K562 (cell line): ENCODE data around the gene ZMIZ1. TPM values are rescaled to one million over a fixed set of nuclear protein-coding genes. Genes with fewer than 3 reads are reported as not detected.

Source experiments
- ATAC-seq: fragments of 200-7000 bp; cut with Tn5 transposase; 3 replicates; pipeline ENCODE4 v1.9.1; 2020; ENCODE audit warnings: moderate library complexity
- BruUV-seq: library from RNA; stranded (reverse); fragments of 400-500 nt; replicated peaks from 2 replicates; lab custom pipeline; 2021; lab: Mats Ljungman, UMichigan
- CTCF ChIA-PET: fragments of 300-600 bp; formaldehyde crosslinking; extraction: SDS; loops from one replicate; lab custom pipeline; 2021; ENCODE audit warnings: low intra/inter-chr PET ratio; lab: Yijun Ruan, JAX
- POLR2A ChIA-PET: fragments of 300-600, 350-650 bp; sonication (Branson Sonifier 250); formaldehyde crosslinking; extraction: SDS; loops from one replicate; lab custom pipeline; 2021; ENCODE audit warnings: antibody characterized with exemption, inconsistent platforms; lab: Yijun Ruan, JAX
- DNase-seq, 4 experiments: peaks; one replicate each; pipeline versions ENCODE4 v3.0.0 to v3.0.0-alpha.2; 2011 to 2018; ENCODE audit warnings: low spot score in 3 of 4, mixed read lengths in 3 of 4; ENCODE audit errors: extremely low read depth in 1 of 4
- FAIRE-seq: peaks from 2 replicates; lab custom pipeline; 2011; peaks lifted over from hg19 to GRCh38; lab: Jason Lieb, UNC
- H2AFZ ChIP-seq: 2 replicates; pipeline ENCODE4 v1.6.0; 2011; ENCODE audit warnings: low read depth, low read length, control low read depth, inconsistent platforms
- H3K27ac ChIP-seq: fragments of 200-600 bp; 3 replicates; pipeline ENCODE4 v1.8.0; 2011; ENCODE audit warnings: low read depth, mild to moderate bottlenecking, control low read depth, inconsistent platforms, low read length, moderate library complexity, mixed read lengths; ENCODE audit errors: extremely low read depth
- H3K27me3 ChIP-seq, 2 experiments: fragments of 300-600 bp in 1 of 2; 2 replicates in 1 of 2; 3 replicates in 1 of 2; pipeline versions ENCODE4 v1.6.0 to v1.8.0; 2011; ENCODE audit warnings: inconsistent platforms in 2 of 2, low read length in 2 of 2, mild to moderate bottlenecking in 1 of 2, mixed read lengths in 1 of 2, moderate library complexity in 1 of 2; ENCODE audit not compliant: control insufficient read depth in 2 of 2, insufficient read depth in 2 of 2
- H3K36me3 ChIP-seq: fragments of 300-600 bp; 3 replicates; pipeline ENCODE4 v1.8.0; 2011; ENCODE audit warnings: mild to moderate bottlenecking, low read length, inconsistent platforms; ENCODE audit not compliant: control insufficient read depth, insufficient read depth
- H3K4me1 ChIP-seq, 2 experiments: fragments of 200-600 bp in 1 of 2; replicated peaks in 1 of 2; 2 replicates in 1 of 2; 3 replicates in 1 of 2; pipeline versions ENCODE4 v1.5.1 to v1.8.0; 2011; ENCODE audit warnings: inconsistent platforms in 2 of 2, low read length in 2 of 2, mild to moderate bottlenecking in 1 of 2, mixed read lengths in 1 of 2, moderate library complexity in 1 of 2; ENCODE audit not compliant: control insufficient read depth in 2 of 2, insufficient read depth in 2 of 2
- H3K4me2 ChIP-seq: 2 replicates; pipeline ENCODE4 v1.6.1; 2011; ENCODE audit warnings: low read length, control low read depth, inconsistent platforms, mixed read lengths; ENCODE audit not compliant: insufficient read depth
- H3K4me3 ChIP-seq: fragments of 200-600 bp; sonication (generic), shearing (Covaris generic); 2 replicates; pipeline ENCODE4 v1.5.1; 2016; ENCODE audit warnings: control low read depth, inconsistent platforms
- H3K79me2 ChIP-seq: fragments of 200-600 bp; 3 replicates; pipeline ENCODE4 v1.8.0; 2011; ENCODE audit warnings: low read length, inconsistent platforms; ENCODE audit not compliant: control insufficient read depth, insufficient read depth
- H3K9ac ChIP-seq, 2 experiments: 2 replicates each; pipeline versions ENCODE4 v1.6.0 to v1.6.1; 2011; ENCODE audit warnings: low read depth in 2 of 2, low read length in 2 of 2, control low read depth in 1 of 2, inconsistent platforms in 1 of 2, mild to moderate bottlenecking in 1 of 2, mixed read lengths in 1 of 2; ENCODE audit not compliant: insufficient read depth in 1 of 2
- H3K9me1 ChIP-seq: one replicate; pipeline ENCODE4 v1.6.0; 2011; ENCODE audit warnings: inconsistent platforms, mild to moderate bottlenecking, low read length, moderate library complexity; ENCODE audit not compliant: control insufficient read depth, insufficient read depth
- H3K9me3 ChIP-seq: replicated peaks from 2 replicates; pipeline ENCODE4 v1.5.1; 2011; ENCODE audit warnings: low read depth, low read length, inconsistent platforms; ENCODE audit not compliant: control insufficient read depth, insufficient read depth
- H4K20me1 ChIP-seq: replicated peaks from 2 replicates; pipeline ENCODE4 v1.6.1; 2011; ENCODE audit warnings: low read length, inconsistent platforms, mixed read lengths; ENCODE audit not compliant: control insufficient read depth, insufficient read depth
- E2F3 ChIP-seq: fragments of 250-450 bp; sonication (Bioruptor Pico); IDR thresholded peaks from 2 replicates; pipeline ENCODE4 v1.4.0; 2020; ENCODE audit warnings: mild to moderate bottlenecking
- MXI1 ChIP-seq: IDR thresholded peaks from 2 replicates; pipeline ENCODE4 v1.6.1; 2011; ENCODE audit warnings: low read depth, mild to moderate bottlenecking, improper control_type of control experiment, low read length
- NR3C1 ChIP-seq: sonication (generic); formaldehyde crosslinking; IDR thresholded peaks from 2 replicates; pipeline ENCODE4 v1.8.1; 2022; ENCODE audit warnings: missing genetic modification reagents
- PHF21A ChIP-seq: fragments of 450-650 bp; IDR thresholded peaks from 2 replicates; pipeline ENCODE4 v1.6.1; 2017; ENCODE audit warnings: low read depth, borderline replicate concordance
- RAD51 ChIP-seq: fragments of 450-650 bp; IDR thresholded peaks from 2 replicates; pipeline ENCODE4 v1.7.1; 2016; ENCODE audit warnings: low read depth, mild to moderate bottlenecking, borderline replicate concordance
- RBM17 ChIP-seq: fragments of 200-400 bp; formaldehyde crosslinking; IDR thresholded peaks from 2 replicates; pipeline ENCODE4 v1.6.1; 2017; ENCODE audit warnings: low read depth, mild to moderate bottlenecking, low read length, borderline replicate concordance
- RHOXF2B ChIP-seq: fragments of 250-450 bp; sonication (Bioruptor Pico); conservative IDR thresholded peaks from 2 replicates; pipeline ENCODE4 v1.5.1; 2021
- TEAD4 ChIP-seq, 2 experiments: sonication (generic) in 1 of 2; formaldehyde crosslinking in 1 of 2; IDR thresholded peaks; 2 replicates each; pipeline versions ENCODE4 v1.6.1 to v1.8.0; 2012 to 2022; ENCODE audit warnings: borderline replicate concordance in 1 of 2, inconsistent platforms in 1 of 2, low read length in 1 of 2, mild to moderate bottlenecking in 1 of 2, missing genetic modification reagents in 1 of 2
- TFAM ChIP-seq: fragments of 250-450 bp; sonication (Bioruptor Pico); conservative IDR thresholded peaks from 2 replicates; pipeline ENCODE4 v1.5.0; 2021; ENCODE audit warnings: mild to moderate bottlenecking, moderate library complexity
- TRIM28 ChIP-seq: fragments of 450-650 bp; IDR thresholded peaks from 2 replicates; pipeline ENCODE4 v1.6.1; 2017
- ZNF324 ChIP-seq: fragments of 250-450 bp; sonication (Bioruptor Pico); IDR thresholded peaks from 2 replicates; pipeline ENCODE4 v1.4.0; 2020; ENCODE audit warnings: mild to moderate bottlenecking
- WGBS: fragments of 100-300 bp; shearing (Covaris generic); methylation state at CpG from one replicate; pipeline ENCODE4 v1.1.6; 2016; ENCODE audit warnings: low coverage, mixed read lengths; ENCODE audit not compliant: insufficient coverage; ENCODE audit errors: missing lambda C conversion rate; 5-methylcytosine and 5-hydroxymethylcytosine counted together
- in situ Hi-C: fragments of 300-500 bp; cut with MboI; formaldehyde crosslinking; loops from 4 replicates; pipeline ENCODE4 v1.15.0; 2018; ENCODE audit warnings: inconsistent platforms, mixed read lengths
- intact Hi-C: fragments of 100-400 bp; cut with micrococcal nuclease; formaldehyde crosslinking; loops from 2 replicates; pipeline ENCODE4 v1.14.2; 2022
- polyA plus RNA-seq, 8 experiments: library from polyadenylated mRNA; depleted of rRNA in 4 of 8; stranded (reverse) in 5 of 8; unstranded in 3 of 8; fragments of >200 nt; fragmentation: Nextera tagmentation in 2 of 8; fragmentation: Illumina TruSeq in 1 of 8; extraction: Ambion mirVana in 2 of 8; extraction: Trizol in 1 of 8; gene quantifications; 2 replicates each; pipeline versions ENCODE4 v1.2.1 to v1.2.3, GENCODE V29; 2011 to 2014; ENCODE audit warnings: inconsistent platforms in 1 of 8, missing spikeins in 1 of 8
- total RNA-seq, 7 experiments: library from RNA; depleted of rRNA in 6 of 7; stranded (reverse); fragments of >200 nt in 6 of 7; fragmentation: Illumina TruSeq in 2 of 7; extraction: Trizol in 2 of 7; gene quantifications; 2 replicates each; pipeline versions ENCODE4 v1.2.1 to v1.2.3, GENCODE V29; 2011 to 2021; ENCODE audit warnings: low replicate concordance in 1 of 7

Gene ZMIZ1
- total and polyA plus RNA-seq, 9 of the 15 experiments (the other 6 are each of a cell fraction or from before 2014, with no cell fraction given), result 1.0 to 37.3 (median 4.3) TPM

- FAIRE-seq (no peak), ATAC-seq (no peak), DNase-seq (no peak)
- peaks cover 54% of the 10 kb centered on the region for H4K20me1 ChIP-seq
- H3K27ac ChIP-seq, result no peak overlapping the region
- H3K9me1 ChIP-seq, result peaks cover 12% of the 10 kb centered on the region
- intact Hi-C loops (no loop called here), in situ Hi-C loops (loop anchor here (25.0 kb wide), 1 partner anchor 100 kb away; no protein-coding TSS in a partner anchor)
- peak overlapping the region in 1 of 2 experiments; percentile 54; a peak in 2 of 4 replicates for H3K9ac ChIP-seq
- no peak overlapping the region for H3K4me3 ChIP-seq
- H3K79me2 ChIP-seq, result peaks cover 95% of the 10 kb centered on the region
- no peaks in the 10 kb centered on the region for H3K9me3 ChIP-seq
- 0 out of 3 replicates have a peak, but pooled peaks cover 3% of the 10 kb centered on the region for H3K36me3 ChIP-seq
- ChIA-PET CTCF (no interaction called here), POLR2A (interaction anchor here (1.1 kb wide), 1 partner anchor 68 kb away, joined by 3 read pairs; no protein-coding TSS in a partner anchor)
- no peak overlapping the region for H3K4me2 ChIP-seq
- TF ChIP-seq RBM17, result no peak
- no peak for TF ChIP-seq TFAM (CRISPR knock-in tag)
- TF ChIP-seq TEAD4 (IDR thresholded peaks at IDR 0.05; ENCODE audit: low read length), result no peak
- TF ChIP-seq TEAD4 (CRISPR knock-in tag; IDR thresholded peaks at IDR 0.05; ENCODE audit: borderline replicate concordance), result no peak
- TF ChIP-seq TRIM28, result no peak
- no peak for TF ChIP-seq ZNF324 (CRISPR knock-in tag)
- TF ChIP-seq RHOXF2B, result no peak
- no peak for TF ChIP-seq NR3C1 (CRISPR knock-in tag)
- TF ChIP-seq RAD51, result no peak
- no peak for TF ChIP-seq MXI1
- TF ChIP-seq PHF21A, result no peak
- TF ChIP-seq E2F3 (CRISPR knock-in tag), result no peak
- 74% methylated on average over 6 of the region's 6 CpGs for WGBS
- peaks cover 61 to 63% of the 10 kb centered on the region in 2 experiments for H3K4me1 ChIP-seq
- no peak overlapping the region for H2AFZ ChIP-seq
- no TSS peak for BruUV-seq
- H3K27me3 ChIP-seq, result no peaks in the 10 kb centered on the region
These were observed 19.0 kb downstream of the ZMIZ1 start for GRCh38 chr10:79087721-79088120.
